GM19099 (cell line): ENCODE measurements around the gene NDUFV2.

Experiments used
- POLR2A ChIP-seq: IDR thresholded peaks from 3 replicates; pipeline ENCODE4 v1.6.1; 2011; ENCODE audit warnings: low read depth; ENCODE audit not compliant: insufficient read length; ENCODE audit errors: extremely low read depth

Gene NDUFV2

GRCh38 chr18:9156604-9157249, 54.2 kb downstream of the NDUFV2 start:
- TF ChIP-seq POLR2A, result no peak

- TF ChIP-seq POLR2A, result no peak
Measured at GRCh38 chr18:9157806-9158205, 55.3 kb downstream of the NDUFV2 start.

- TF ChIP-seq POLR2A, result no peak
Measured at GRCh38 chr18:9160014-9160413, 57.5 kb downstream of the NDUFV2 start.

GRCh38 chr18:9172506-9173127, 70.1 kb downstream of the NDUFV2 start:
- no peak for TF ChIP-seq POLR2A

- TF ChIP-seq POLR2A, result no peak
Measured at GRCh38 chr18:9173770-9174233, 71.3 kb downstream of the NDUFV2 start.

GRCh38 chr18:9174302-9174701, 71.8 kb downstream of the NDUFV2 start:
- no peak for TF ChIP-seq POLR2A

GRCh38 chr18:9175115-9175514, 72.6 kb downstream of the NDUFV2 start:
- no peak for TF ChIP-seq POLR2A

GRCh38 chr18:9177031-9177430, 74.5 kb downstream of the NDUFV2 start:
- no peak for TF ChIP-seq POLR2A

GRCh38 chr18:9177466-9177865, 75.0 kb downstream of the NDUFV2 start:
- no peak for TF ChIP-seq POLR2A

DNA sequence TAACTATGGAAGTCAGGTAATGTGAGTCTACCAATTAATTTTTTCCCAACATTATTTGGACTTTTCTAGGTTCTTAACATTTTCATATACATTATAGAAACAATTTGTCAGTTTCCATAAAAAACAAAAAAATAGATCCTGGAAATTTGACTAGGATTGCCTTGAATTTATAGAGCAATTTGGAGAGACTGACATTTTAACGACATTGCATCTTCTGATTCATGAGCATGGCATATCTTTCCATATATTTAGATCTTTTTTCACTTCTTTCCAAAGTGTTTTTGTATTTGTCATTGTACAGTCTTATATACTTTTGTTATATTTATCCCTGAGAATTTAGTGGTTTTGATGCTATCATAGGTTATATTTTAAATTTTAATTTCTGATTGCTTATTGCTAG, 76.1 kb downstream of the NDUFV2 start:
- no peak for TF ChIP-seq POLR2A

DNA sequence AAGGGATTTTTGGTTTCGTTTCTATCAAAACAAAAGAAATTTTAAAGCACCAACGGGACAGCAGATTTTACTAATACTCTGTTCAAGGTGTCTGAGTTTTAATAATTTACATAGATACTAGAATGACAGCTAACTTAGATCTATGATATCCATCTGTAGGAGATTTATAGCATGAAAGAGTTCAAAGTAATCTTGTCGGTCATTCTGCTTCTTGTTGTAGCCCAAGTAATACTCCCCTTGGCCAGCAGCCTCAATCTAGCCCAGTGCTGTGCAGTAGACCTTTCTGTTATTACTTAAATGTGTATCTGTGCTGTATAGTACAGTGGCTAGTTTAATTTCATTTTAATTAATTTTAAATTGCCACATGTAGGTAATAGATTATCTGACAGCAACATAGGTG, 78.8 kb downstream of the NDUFV2 start:
- no peak for TF ChIP-seq POLR2A

DNA sequence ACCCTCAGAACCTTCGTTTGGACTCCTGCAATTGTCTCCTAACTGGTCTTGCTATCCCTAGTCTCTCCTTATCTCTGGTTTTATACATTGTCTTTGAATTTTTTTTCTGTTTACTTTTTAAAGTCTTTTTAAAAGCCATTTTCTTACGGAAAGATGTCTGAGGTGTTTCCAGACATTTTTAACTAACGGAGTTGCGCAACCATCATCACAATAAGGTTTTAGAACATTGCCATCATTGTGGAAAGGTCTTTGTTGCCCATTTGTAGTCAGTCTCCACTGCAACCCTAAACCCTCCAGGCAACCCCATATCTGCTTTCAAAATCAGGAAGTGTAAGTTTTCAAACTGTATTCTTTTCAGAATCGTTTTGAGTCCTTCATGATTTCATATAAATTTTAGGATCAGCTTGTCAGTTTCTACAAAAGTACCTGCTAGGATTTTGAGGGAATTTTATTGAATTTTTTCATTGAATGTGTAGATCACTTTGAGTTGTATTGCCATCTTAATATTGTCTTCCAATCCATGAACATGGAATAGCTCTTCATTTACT, 80.4 kb downstream of the NDUFV2 start:
- TF ChIP-seq POLR2A, result no peak
